HEK293T (cell line): Measurements from ENCODE around the gene VBP1.

Experiments
- BHLHE40 ChIP-seq: fragments of 450-650 bp; IDR thresholded peaks from 2 replicates; pipeline ENCODE4 v1.6.1; 2016; ENCODE audit warnings: mild to moderate bottlenecking, moderate library complexity, borderline replicate concordance
- ELF4 ChIP-seq: fragments of 450-650 bp; IDR thresholded peaks from 2 replicates; pipeline ENCODE4 v1.6.1; 2017; ENCODE audit warnings: antibody characterized with exemption
- FOXA1 ChIP-seq: fragments of 450-650 bp; IDR thresholded peaks from 2 replicates; pipeline ENCODE4 v1.6.1; 2016; ENCODE audit warnings: mild to moderate bottlenecking
- FOXK2 ChIP-seq: fragments of 450-650 bp; IDR thresholded peaks from 2 replicates; pipeline ENCODE4 v1.6.1; 2016; ENCODE audit warnings: mild to moderate bottlenecking
- FOXM1 ChIP-seq: fragments of 450-650 bp; IDR thresholded peaks from 2 replicates; pipeline ENCODE4 v1.6.1; 2017; ENCODE audit warnings: mild to moderate bottlenecking, borderline replicate concordance
- HDGF ChIP-seq: fragments of 450-650 bp; IDR thresholded peaks from 2 replicates; pipeline ENCODE4 v1.6.1; 2017; ENCODE audit warnings: antibody characterized with exemption, borderline replicate concordance
- NFRKB ChIP-seq: fragments of 450-650 bp; IDR thresholded peaks from 2 replicates; pipeline ENCODE4 v1.6.1; 2016; ENCODE audit warnings: mild to moderate bottlenecking, moderate library complexity
- PKNOX1 ChIP-seq: fragments of 450-650 bp; IDR thresholded peaks from 2 replicates; pipeline ENCODE4 v1.6.1; 2016
- SP1 ChIP-seq: fragments of 450-650 bp; IDR thresholded peaks from 2 replicates; pipeline ENCODE4 v1.6.1; 2017
- SUZ12 ChIP-seq: fragments of 450-650 bp; IDR thresholded peaks from 2 replicates; pipeline ENCODE4 v1.6.1; 2016; ENCODE audit warnings: mild to moderate bottlenecking
- TARDBP ChIP-seq: fragments of 450-650 bp; IDR thresholded peaks from 2 replicates; pipeline ENCODE4 v1.6.1; 2016
- ZNF384 ChIP-seq: fragments of 450-650 bp; IDR thresholded peaks from 2 replicates; pipeline ENCODE4 v1.6.1; 2016

DNA sequence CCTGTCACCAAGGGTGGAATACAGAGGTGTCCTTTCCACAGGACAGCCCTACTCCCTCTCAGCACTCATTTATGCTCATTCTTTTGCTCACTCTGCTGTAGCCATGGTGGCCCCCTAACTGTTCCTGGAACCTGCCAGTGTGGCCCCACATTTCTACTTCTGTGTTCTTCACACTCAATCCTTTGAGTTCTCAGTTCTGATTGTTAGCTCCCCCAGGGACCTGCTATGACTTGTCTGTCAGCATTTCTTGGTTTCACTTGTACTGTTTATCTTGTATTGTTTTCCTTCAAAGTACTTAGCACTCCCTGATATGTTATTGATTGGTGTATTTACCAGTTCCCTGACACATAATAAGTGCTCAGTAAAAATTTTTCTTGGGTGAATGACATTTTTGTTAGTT, 14.9 kb downstream of the VBP1 start:
- no peak for TF ChIP-seq FOXM1
- no peak for TF ChIP-seq NFRKB
- TF ChIP-seq TARDBP, result no peak
- no peak for TF ChIP-seq SUZ12
- TF ChIP-seq SP1, result no peak
- no peak for TF ChIP-seq BHLHE40
- no peak for TF ChIP-seq HDGF
- TF ChIP-seq FOXA1, result no peak
- TF ChIP-seq ELF4, result no peak
- TF ChIP-seq ZNF384, result no peak
- TF ChIP-seq PKNOX1, result no peak
- no peak for TF ChIP-seq FOXK2
